Lung microvascular endothelial cell (primary cell): Measurements from ENCODE around the gene SIK3. TPM values are rescaled to one million over a fixed set of nuclear protein-coding genes. Genes with fewer than 3 reads are reported as not detected.
"Not testable (repeated sequence)": the region's sequence is repeated elsewhere in the genome, so short reads cannot be mapped to it uniquely, and the experiment has no call there.

Source experiments
- DNase-seq, 2 donors: peaks; one replicate each; pipeline versions ENCODE4 v3.0.0 to v3.0.0-alpha.2; 2010; ENCODE audit warnings: low read depth in 2 of 2
- total RNA-seq: library from RNA; depleted of rRNA; stranded (reverse); fragments of >200 nt; gene quantifications from 2 replicates; pipeline ENCODE4 v1.2.1, GENCODE V29; 2014

Gene SIK3
- total RNA-seq, 1 donor from 2014 or later: 6.3 TPM

DNA sequence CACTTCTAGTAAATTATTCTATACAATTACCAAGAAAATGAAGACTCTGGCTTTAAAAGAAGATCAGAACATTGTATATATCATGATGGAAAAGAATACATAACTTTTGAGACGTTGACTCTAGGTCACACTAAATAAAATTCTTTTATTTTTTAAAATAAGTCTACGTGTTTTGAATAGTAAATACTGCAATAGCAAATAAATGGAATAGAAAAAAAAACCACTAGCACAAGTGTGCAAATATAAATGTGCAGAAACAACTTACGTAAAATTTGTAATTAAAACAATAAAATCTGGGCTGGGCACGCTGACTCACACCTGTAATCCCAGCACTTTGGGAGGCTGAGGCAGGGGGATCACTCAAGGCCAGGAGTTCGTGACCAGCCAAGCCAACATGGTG, 17.9 kb downstream of the SIK3 start:
- no peak for DNase-seq

DNA sequence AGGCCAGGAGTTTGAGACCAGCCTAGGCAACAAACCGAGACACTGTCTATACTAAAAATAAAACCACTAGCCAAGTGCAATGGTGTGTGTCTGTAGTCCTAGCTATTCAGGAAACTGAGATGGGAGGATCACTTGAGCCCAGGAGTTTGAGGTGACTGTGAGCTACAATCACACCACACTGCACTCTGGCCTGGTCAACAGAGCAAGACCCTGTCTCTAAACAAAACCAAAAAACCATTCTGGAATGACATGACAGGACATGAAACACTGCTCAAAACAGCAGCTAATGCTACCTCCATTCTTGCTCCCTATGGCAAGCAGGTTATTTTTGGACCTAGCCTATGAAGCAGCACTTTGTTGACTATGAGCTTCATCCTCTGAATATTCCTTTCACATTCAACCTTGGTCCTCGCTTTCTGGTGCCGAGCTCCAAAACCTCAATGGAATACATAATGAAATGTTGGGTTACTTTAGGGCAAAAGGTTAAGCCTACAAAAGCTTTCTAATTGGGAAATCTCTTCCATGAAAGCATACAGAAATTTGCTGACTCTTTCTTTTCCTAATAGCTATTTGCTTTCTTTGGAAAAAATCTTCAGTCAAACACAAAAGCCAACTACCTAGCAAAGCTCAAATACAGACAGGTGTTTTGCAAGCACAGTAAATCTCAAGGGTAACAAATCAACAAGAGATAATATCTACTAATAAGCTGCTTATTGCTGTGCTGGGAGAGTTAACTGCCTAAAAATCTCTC, 21.1 kb downstream of the SIK3 start:
- DNase-seq: no peak

DNA sequence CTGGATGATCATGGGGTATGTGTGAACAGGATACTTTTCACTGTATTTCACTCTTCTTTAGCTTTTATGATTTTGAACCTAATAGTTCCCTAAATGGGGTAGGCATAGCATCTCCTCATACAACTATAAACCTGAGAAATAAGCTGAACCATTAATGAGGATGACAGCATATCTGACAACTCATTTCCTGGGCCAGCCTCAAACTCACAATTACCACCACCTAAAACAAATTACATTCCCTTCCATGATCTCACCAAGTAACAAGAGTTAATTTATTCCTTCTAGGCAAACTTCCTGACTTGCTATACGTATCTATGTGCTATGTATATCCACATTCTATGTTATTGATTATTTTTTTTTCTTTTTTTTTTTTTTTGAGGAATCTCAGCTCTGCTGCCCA, 23.0 kb downstream of the SIK3 start:
- DNase-seq: peak in 1 of 2 donors; percentile 39

DNA sequence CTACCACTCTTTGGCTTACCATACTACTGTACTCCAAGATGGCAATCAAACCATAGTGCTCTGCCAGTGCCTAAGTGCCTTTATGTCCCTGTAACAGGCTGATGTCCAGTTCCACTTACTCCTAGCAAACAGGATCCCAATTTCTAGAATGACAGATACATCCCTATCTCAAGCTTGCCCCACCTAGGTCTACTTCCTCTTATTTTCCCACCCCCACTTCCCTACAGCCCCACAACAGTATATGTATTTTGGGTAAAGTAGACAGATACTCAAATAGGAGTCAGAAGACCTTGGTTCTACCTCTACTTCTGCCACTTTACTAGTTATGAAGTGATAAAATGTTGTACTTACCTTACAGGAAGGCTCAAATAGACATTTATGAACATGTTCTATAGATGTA, 24.1 kb downstream of the SIK3 start:
- DNase-seq: no peak

DNA sequence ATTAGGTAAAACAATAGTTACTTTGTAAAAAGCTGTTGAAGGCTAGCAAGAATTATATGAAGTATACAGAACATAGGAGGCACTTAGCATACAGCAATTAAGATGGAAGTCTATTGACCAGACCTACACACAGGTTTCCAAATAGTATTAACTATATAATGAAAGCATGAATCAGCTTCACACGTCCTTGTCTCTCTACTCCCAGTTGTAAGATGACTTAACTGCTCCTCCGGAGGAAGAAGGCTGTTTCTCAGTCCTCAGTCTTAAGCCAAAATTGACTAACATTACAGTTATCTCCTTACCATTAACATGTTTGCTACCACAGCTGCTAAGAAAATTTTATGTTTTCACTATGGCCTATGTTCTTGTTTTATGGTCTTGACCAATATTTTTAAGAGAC, 24.7 kb downstream of the SIK3 start:
- DNase-seq: no peak

DNA sequence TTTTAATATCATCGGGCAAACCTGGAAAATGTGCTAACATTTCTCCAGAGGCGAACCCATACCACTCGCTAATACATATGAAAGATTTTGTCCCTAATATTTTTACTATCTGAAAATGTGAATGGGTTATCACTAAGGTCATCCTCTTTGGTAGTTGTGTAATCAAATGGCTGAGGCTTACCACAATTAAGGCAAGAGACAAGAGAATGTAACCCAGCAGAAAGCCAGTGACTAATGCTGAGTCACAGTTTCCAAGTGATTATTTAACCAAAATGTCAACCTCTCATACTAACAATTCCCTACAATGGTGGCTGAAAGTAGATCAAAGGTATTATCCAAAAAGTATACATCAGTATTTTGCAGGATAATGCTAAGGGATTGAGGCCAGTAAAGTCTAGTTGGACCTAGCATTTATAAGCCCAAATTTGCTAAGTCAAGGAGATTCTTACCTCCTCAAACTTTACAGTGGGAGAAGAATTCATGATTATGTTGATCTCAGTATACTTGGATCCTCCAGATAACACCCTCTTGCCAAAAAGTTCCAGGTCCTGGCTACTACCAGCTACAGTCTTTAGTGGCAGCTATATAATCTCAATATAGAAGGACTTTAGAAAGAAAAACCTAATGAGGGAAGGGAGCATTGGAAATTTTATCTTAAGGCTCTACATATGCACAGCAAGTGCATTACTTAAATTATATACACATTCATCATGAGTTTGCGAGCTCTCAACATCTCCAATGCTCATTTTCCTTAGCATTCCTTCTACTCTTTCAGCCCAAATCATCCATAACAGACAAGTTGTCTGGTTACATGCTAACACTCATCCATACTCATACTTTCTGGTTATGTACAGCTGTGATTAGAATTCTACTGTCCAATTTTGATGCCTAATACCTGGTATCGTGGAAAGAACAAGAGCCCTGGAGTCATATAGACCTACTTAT, 25.4 kb downstream of the SIK3 start:
- DNase-seq: peak; percentile 87 to 93

DNA sequence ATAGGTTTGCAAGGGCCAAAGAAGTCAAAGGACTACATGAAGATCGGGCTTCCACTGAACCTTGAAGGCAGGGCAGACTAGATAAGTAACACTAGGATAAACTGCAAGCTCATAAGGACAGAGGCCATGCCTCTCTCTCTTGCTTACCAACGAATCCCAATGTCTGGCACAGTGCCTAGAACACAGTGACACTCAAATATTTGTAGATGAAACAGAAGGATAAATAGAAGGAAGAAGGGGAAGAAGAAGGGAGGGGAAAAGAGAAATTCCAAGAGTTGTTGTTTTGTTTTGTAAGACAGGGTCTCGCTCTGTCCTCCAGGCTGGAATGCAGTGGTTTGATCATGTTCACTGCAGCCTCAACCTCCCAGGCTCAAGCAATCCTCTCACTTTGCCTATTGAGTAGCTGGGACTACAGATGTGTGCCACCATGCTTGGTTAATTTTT, 26.9 kb downstream of the SIK3 start:
- peak; percentile 40 to 50 for DNase-seq

DNA sequence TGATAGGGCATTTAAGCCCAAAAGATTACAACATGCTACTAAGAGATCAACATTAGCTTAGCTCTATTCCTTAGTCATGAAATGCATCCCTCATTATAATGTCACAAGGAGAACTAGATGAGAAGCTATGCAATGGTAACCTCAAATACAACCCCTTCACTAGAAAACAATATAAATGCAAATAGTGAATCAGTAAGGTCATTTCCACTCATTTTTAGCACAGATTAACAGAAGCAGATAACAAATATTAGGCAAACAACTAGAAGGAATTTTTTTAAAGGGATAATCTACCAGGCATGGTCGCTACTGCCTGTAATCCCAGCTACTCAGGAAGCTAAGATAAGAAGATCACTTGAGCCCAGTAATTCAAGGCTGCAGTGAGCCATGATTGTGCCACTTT, 28.2 kb downstream of the SIK3 start:
- DNase-seq: peak in 1 of 2 donors; percentile 62

DNA sequence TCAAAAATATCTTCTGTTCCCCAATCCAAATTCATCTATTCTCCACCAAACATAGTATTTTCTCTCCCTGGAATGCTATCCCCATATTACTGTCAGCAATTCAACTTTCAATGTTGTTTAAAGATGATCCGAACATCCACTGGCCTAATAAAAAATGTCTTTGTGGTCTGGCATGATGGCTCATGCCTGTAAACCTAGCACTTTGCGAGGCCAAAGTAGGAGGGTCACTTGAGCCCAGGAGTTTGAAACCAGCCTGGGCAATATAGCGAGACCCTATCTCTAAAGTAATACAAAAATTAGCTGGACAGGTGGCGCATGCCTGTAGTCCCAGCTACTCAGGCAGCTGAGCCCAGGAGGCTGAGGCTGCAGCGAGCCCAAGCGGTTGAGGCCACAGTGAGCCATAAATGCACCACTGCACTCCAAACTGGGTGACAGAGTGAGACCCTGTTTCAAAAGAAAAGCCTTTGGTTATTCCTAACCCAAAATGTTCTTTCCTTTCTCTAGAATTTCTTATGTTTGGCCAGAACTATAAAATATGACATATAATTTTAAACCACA, 29.8 kb downstream of the SIK3 start:
- DNase-seq: no peak

DNA sequence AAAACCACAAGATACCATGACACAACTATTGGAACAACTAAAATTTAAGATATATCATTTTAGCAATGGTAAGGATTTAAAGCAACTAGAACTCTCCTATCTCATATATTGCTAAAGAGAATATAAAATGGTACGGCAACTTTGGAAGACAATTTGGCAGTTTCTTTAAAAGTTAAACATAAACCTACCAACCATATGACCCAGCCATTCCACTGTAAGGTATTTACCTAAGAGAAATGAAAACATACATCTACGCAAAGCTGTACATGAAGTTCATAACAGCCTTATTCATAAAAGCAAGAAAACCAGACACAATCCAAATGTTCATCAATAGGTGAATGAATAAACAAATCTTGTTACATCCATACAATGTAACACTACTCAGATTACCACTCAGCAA, 31.3 kb downstream of the SIK3 start:
- DNase-seq: no peak

DNA sequence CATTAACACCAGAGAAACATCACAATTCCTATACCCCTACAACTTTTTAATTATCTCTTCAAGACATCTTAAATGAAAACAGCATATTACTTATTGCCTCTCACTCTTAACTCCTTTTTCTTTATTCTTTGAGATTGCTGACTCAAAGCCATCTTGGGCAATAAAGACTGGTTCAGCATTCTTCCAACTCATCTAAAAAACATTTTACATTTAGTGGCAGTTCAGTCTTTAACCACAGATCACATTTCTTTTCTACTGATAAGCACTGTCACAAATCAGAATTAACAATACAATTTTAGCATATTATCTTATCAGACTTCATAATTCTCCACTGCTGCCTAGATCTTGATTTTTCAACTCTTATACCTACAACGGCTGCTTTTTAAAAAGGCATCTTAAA, 34.0 kb downstream of the SIK3 start:
- no peak for DNase-seq

DNA sequence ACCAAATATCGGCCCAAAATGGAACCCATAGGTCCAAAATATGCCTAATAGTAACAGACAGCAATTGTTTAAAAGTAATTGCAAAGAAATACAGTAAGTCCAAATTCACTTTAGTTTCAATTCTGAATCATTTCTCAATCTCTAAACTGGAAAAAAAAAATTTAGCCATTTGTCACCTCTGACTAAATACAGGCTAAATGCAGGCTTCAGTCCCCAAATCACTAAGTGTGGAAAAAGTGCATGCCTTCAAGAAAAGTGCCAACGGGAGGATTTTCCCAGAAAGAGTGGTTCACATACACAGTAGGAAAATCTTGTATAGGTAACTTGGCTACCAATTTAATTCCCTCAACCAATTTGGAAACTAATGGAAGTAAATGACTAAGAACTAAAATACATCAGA, 35.7 kb downstream of the SIK3 start:
- no peak for DNase-seq

DNA sequence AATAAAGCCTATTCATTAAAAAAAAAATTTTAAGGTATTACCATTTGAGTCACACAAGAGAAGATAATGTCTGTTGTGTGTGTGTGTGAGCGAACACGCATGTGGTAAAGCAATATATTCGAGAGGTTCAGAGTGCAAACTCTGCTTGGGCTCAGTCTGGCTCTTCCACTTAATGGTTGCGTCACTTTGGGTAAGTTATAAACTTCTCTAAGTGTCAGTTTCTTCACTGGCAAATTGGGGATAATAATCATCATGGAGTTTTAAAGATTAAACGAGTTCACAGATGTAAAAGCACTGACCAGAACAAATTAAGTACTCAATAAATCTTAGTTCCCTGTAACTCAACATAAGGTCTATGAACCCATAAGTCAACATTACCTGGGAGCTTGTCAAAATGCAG, 37.0 kb downstream of the SIK3 start:
- no peak for DNase-seq

DNA sequence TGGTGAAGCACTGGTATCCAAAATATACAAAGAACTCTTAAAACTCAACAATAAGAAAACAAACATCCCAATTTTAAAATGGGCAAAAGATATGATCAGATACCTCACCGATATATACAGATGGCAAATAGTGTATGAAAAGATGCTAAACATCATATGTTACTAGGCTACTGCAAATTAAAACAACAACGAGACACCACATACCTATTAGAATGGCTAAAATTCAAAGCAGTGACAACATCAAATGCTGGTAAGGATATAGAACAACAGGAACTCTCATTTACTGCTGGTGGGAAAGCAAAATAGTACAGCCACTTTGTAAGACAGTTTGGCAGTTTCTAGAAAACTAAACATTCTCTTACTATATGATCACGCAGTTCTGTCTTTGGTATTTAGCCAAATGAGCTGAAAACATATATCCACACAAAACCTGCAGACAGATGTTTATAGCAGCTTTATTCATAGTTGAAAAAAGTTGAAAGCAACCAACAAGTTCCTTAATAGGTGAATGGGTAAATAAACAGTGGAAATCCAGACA, 38.5 kb downstream of the SIK3 start:
- no peak for DNase-seq

DNA sequence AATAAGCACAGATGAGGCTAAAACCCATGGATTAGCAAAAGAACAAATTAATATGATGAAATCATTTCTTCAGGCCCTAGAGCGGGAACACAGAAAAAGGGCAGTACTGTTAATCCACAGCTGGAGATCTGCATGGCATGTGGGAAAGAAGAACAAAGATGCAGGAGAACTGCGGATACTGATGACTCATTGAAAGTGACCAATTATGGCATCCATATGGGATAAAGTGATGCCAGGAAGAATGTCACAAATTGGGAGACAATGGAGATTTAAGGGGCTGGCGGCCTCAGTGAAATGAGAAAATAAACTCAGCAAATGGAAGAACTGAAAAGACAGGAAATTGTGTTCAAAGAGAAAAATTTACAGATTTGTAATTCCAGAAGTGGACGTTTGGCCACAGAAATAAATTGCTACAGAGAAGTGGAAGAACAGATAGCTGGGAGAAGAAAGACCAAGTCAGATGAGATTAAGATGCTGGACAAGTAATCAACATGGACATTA, 39.4 kb downstream of the SIK3 start:
- peak; percentile 60 to 83 for DNase-seq

DNA sequence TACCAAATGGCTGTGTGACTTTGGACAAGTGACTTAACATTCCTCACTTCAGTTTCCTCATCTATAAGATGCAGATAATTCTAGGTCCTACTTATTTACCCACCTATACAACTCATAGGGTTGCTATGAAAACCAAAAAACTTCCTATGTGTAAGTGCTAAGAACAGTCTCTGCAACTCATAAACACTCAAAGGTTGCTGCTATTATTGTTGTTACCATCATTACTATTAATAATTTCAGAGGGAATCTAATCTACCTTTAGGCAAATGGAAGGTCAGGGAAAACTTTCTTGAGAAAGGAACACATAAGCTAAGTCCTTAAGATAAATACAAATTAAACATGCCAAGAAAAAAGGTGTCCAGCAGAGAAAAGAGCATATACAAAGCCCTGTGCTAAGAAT, 40.5 kb downstream of the SIK3 start:
- no peak for DNase-seq

DNA sequence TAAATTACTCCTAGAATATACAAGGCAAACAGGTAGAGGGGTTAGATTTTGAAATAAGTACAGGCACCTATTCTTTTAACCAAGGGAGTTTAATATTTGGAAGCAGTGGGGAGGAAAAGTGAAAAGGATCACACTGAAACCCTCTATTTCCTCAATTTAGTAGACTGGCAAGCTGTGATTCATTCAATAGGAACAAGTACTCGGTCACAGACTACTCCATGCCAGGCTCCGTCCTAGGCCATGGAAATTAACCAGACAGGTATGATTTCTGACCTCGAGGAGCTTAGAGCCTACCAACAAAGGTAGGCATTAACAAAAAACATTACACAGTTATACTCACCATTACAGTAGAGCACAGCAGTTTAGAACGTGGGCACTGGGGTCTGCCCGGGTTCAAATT, 40.9 kb downstream of the SIK3 start:
- DNase-seq: no peak

DNA sequence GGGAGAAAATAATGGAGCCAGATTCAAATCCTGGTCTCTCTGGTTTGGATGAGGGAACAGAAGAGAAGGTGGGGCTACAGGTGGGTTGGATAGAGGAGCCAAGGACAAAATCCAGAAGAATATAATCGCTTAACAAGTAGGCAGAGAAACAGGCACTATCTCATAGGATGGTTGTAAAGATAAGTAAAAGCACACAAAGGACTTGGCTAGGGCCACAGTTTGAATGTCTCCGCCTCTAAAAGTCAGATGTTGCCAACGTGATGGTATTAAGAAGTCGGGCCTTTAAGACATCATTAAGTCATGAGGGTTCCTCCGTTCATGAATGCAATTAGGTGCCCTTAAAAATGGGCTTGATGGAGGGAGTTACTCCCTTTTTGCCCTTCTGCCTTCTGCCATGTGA, 42.8 kb downstream of the SIK3 start:
- no peak for DNase-seq

DNA sequence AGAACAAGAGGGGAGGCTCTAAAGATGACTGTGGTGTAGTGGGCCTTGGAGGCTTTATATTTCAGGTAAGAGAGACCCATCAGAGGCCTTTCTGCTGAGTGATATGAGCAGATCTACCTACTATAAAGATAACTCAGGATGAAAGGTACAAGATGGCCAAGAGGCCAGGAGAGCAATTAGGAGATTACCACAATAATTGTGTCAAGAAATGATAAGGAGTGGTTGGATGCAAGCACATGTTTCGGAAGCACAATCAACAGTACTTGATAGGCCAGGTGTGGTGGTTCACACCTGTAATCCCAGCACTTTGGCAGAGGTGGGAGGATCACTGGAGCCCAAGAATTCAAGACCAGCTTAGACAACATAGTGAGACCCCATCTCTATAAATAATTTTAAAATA, 43.8 kb downstream of the SIK3 start:
- DNase-seq: no peak

DNA sequence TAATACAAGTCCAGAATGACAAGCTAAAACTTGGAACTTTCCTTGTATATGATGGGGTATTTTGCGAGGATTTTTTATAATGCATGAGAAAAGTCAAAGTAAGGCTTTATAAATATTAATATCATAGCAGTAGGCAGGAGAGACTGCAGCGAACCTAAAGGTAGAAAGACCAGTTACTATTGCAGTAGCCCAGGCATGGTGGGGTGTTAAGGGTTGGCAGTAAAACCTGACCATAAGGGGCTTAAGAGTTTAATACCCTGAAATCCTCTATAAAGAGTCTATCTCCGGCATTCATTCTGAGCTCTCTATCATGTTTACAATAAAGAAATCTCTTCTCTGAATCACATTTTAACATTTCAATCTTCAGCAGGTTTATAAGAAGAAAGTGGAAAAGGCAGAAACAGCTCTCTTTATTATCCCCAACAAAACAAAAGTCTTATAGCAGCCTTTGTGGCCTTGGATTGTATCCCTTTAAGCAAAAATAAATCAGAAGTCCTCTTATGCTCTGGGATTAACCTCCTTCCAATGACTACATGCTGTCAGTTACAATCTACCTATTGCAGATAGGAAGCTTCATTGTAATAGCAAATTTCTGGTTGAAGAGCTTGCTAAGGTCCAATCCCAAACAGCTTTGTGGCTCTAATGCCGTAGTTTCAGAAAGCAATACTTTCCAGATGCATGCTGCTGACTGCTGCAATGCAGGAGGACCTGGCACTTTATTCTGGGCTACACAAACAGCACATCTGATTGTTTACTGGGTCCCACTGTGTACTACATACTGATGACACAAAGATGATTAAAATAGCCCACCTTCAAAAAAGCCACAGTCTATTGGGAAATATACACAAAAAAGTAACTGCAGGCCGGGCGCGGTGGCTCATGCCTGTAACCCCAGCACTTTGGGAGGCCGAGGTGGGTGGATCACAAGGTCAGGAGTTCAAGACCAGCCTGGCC, 45.8 kb downstream of the SIK3 start:
- no peak for DNase-seq

DNA sequence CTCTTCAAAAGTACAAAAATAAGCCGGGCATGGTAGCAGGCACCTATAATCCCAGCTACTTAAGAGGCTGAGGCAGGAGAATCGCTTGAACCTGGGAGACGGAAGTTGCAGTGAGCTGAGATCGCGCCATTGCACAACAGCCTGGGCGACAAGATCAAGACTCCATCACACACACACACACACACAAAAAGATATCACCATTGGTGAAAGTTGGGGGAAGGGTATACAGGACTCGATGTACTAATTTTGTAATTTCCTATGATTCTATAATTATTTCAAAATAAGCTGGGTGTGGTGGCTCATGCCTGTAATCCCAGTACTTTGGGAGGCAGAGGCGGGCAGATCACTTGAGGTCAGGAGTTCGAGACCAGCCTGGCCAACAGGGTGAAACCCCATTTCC, 48.1 kb downstream of the SIK3 start:
- DNase-seq: not testable (repeated sequence)
